Activated naive CD4-positive, alpha-beta T cell treated with anti-CD3 and anti-CD28 coated beads, Interleukin-2, amount 50 U/mL, for 24 hours (primary cell): Measurements from ENCODE around the gene GPR153.

ENCODE experiments used
- H3K27ac Mint-ChIP-seq: one replicate; pipeline ENCODE4 v1.8.0; 2021; ENCODE audit warnings: mild to moderate bottlenecking, mixed read lengths
- H3K27me3 Mint-ChIP-seq: one replicate; pipeline ENCODE4 v1.8.0; 2021; ENCODE audit warnings: mixed read lengths
- H3K36me3 Mint-ChIP-seq: one replicate; pipeline ENCODE4 v1.8.0; 2021; ENCODE audit warnings: mixed read lengths
- H3K4me1 Mint-ChIP-seq: one replicate; pipeline ENCODE4 v1.8.0; 2021; ENCODE audit warnings: mixed read lengths
- H3K4me3 Mint-ChIP-seq: one replicate; pipeline ENCODE4 v1.8.0; 2021; ENCODE audit warnings: mild to moderate bottlenecking, mixed read lengths
- H3K9me3 Mint-ChIP-seq: one replicate; pipeline ENCODE4 v1.8.0; 2021; ENCODE audit warnings: mixed read lengths

GPR153 gene

DNA sequence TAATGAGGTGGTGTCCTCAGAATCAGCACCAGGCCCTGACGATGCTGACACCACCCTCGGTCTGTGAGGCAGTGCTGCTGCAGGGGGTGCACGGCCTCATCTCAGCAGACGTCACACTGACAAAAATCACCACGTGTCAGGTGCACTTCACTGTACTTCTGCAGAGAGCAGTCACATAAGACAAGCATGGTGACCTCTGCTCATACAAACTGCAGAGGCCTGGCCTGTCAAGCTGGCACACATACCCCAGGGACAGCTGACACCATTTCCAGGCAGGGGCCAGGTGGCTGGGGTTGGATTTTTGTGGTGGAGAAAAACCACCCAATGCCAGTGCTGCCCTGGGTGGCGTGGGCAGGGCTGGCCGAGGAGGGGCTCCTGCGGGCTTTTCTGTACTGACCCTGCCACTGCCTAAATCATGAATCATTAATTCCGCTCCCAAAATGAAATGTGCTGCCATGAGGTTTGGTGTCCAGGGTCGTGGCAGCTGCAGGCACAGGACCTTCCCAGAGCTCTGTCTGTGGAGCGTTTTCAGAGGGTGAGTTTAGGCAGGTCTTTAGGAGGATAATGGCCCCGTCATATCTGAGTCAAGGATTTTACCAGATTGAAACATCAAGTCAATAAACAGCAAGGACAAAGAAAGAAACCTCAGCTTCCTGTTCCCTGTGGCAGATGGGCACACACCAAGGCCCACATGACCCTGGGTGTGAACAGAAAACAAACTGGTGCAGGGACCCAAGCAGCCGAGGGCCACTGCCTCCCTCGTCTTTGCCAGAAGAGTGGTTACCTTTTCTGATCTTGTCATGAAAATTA lies 33.4 kb upstream of the GPR153 start:
- no peaks in the 10 kb centered on the region for H3K9me3 Mint-ChIP-seq
- no peaks in the 10 kb centered on the region for H3K27me3 Mint-ChIP-seq
- peaks cover 5% of the 10 kb centered on the region for H3K36me3 Mint-ChIP-seq
- H3K4me1 Mint-ChIP-seq: no peaks in the 10 kb centered on the region
- H3K27ac Mint-ChIP-seq: no peak overlapping the region
- H3K4me3 Mint-ChIP-seq: no peak overlapping the region

DNA sequence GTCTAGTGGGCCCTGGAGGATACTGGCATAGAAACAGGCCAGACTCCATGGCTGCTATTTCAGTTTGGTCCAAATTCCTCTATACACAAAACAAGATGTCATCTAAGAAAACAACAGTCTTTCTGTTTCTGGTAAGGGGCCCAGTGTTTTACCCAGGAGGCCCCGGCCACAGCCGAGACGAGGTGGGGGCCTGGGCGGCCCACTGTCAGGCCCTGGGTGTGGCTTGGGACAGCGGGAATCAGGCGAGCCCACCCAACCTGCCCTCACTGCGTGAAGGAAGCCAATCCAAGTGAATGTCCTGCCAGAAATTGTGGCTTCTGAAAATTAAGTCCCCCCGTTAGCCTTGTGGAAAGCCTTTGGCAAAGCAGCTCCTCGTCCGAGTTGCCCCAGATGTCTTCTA lies 31.2 kb upstream of the GPR153 start:
- Mint-ChIP-seq H3K4me3 (no peak overlapping the region), H3K27me3 (no peaks in the 10 kb centered on the region), H3K4me1 (no peaks in the 10 kb centered on the region), H3K9me3 (no peaks in the 10 kb centered on the region), H3K27ac (no peak overlapping the region), H3K36me3 (peaks cover 5% of the 10 kb centered on the region)

DNA sequence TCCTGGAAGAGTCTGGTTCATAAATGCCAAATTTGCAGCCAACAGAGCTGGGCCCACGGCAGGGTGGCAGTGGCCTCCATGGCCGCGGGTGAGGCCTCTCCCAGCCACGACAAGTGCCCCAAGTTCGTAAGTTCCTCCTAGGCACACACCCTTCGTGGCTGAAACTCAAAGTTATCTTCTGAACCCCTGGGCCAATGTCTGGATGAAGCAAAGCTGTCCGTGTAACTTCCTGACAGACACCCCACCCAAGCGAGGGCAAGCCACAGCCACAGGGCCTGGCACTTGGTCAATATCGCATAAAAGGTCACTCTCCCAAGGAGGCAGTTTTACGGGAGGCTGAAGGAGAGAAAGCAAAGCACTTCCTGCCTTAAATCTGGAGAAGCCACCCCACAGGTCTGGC lies 27.8 kb upstream of the GPR153 start:
- H3K27me3 Mint-ChIP-seq: no peaks in the 10 kb centered on the region
- no peaks in the 10 kb centered on the region for H3K36me3 Mint-ChIP-seq
- H3K4me3 Mint-ChIP-seq: no peak overlapping the region
- H3K9me3 Mint-ChIP-seq: no peaks in the 10 kb centered on the region
- no peak overlapping the region for H3K27ac Mint-ChIP-seq
- H3K4me1 Mint-ChIP-seq: no peaks in the 10 kb centered on the region

DNA sequence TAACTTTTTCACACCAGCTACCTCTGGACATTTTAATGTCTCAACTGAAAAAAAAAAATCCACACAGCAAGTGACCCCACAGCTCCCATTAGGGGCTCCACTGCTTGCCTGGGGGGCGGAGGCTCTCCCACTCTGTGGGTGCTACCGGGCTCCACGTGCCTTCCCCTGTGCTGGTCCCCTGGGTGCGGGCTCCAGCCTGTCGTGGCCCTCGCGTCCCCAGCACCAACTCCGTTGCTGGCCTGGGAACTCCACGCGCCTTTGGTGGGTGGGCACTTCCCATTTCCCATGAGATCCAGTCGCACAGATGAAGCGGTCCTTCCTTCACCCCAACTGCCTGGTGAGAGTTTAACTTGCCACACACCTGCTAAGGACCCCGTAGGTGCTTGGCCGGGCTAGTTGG lies 27.1 kb upstream of the GPR153 start:
- Mint-ChIP-seq H3K27ac (no peak overlapping the region), H3K36me3 (no peaks in the 10 kb centered on the region), H3K27me3 (no peaks in the 10 kb centered on the region), H3K4me3 (no peak overlapping the region), H3K9me3 (no peaks in the 10 kb centered on the region), H3K4me1 (no peaks in the 10 kb centered on the region)

DNA sequence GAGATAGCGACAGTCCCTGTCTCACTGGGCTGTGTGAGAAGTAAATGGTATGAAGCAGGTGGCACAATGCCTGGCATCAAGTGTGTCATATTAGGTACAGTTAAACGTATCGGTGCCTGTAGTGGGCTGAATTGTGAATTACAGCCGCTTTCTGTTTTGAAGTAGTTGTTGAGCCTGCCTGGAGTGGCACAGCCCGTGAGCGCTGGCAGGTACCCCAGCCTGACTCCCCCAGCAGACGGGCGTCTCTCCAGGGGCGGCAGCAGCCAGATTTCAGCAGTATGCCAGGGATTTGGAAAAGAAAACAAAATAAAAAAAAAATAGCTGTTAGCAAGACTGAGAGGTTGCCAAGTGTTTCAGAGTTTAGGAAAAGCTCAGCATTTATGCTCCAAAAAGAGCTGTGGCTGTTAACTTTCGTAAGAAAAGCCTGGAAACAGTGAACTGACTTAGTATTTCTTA lies 26.6 kb upstream of the GPR153 start:
- Mint-ChIP-seq H3K4me1 (no peaks in the 10 kb centered on the region), H3K27me3 (no peaks in the 10 kb centered on the region), H3K27ac (no peak overlapping the region), H3K4me3 (no peak overlapping the region), H3K36me3 (no peaks in the 10 kb centered on the region), H3K9me3 (no peaks in the 10 kb centered on the region)

DNA sequence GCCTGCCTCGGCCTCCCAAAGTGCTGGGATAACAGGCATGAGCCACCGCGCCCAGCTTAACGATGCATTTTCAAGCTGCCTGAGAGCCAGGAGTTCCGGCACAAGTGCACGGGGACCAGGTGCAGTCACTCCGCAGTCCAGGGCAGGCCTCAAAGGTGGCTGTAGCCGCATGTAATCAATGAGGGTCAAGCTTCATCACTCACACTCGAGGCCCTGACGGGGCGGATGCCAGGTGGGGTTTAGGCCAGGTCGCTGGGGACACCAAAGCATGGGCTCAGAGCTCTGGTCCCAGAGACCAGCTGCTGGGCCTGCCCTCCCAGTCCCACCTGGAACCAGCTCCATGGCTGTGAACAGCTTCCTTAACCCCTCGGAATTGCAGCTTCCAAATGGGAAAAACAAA lies 26.1 kb upstream of the GPR153 start:
- no peaks in the 10 kb centered on the region for H3K9me3 Mint-ChIP-seq
- H3K27ac Mint-ChIP-seq: no peak overlapping the region
- H3K4me1 Mint-ChIP-seq: no peaks in the 10 kb centered on the region
- no peaks in the 10 kb centered on the region for H3K27me3 Mint-ChIP-seq
- no peak overlapping the region for H3K4me3 Mint-ChIP-seq
- no peaks in the 10 kb centered on the region for H3K36me3 Mint-ChIP-seq

DNA sequence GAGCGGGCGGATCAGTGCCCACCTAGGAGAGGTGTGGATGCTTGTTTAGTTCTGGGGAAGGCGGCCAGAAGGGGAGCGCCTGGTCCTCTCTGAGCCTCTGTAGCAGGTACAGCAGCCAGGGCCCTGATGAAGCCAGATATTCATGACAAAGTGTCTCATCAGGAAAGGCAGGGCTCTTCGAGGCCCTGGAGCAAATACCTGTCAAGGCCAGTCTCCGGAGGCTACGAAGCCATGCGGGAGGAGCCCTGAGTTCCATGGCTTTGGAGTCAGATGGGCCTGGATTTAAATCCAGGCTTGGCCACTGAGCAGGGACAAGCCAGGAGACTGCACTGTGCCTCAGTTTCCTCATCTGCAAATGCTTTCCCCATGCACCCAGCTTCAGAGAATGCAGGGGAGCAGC lies 25.4 kb upstream of the GPR153 start:
- Mint-ChIP-seq H3K27me3 (no peaks in the 10 kb centered on the region), H3K4me3 (no peak overlapping the region), H3K4me1 (no peaks in the 10 kb centered on the region), H3K36me3 (no peaks in the 10 kb centered on the region), H3K27ac (no peak overlapping the region), H3K9me3 (no peaks in the 10 kb centered on the region)

DNA sequence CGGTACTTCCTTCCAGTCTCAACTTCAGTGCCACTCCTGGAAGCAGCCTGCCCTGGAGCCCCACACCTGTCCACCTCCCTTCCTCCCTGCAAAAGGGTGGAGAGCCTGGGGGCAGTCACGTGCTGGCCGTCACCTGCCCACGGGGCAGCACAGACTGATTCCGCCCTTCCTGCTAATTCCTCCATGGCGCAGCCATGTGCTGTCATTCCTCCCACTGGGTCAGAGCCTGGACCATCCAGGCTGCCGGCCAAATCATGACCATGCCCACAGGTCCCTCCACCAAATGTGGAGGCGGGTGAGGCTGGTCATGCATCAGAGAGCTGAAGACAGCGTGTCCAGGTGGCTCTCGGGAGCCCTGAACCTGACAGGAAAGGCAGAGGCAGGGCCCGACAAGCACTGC lies 24.4 kb upstream of the GPR153 start:
- no peaks in the 10 kb centered on the region for H3K9me3 Mint-ChIP-seq
- no peak overlapping the region for H3K27ac Mint-ChIP-seq
- no peaks in the 10 kb centered on the region for H3K36me3 Mint-ChIP-seq
- no peak overlapping the region for H3K4me3 Mint-ChIP-seq
- no peaks in the 10 kb centered on the region for H3K27me3 Mint-ChIP-seq
- H3K4me1 Mint-ChIP-seq: no peaks in the 10 kb centered on the region

DNA sequence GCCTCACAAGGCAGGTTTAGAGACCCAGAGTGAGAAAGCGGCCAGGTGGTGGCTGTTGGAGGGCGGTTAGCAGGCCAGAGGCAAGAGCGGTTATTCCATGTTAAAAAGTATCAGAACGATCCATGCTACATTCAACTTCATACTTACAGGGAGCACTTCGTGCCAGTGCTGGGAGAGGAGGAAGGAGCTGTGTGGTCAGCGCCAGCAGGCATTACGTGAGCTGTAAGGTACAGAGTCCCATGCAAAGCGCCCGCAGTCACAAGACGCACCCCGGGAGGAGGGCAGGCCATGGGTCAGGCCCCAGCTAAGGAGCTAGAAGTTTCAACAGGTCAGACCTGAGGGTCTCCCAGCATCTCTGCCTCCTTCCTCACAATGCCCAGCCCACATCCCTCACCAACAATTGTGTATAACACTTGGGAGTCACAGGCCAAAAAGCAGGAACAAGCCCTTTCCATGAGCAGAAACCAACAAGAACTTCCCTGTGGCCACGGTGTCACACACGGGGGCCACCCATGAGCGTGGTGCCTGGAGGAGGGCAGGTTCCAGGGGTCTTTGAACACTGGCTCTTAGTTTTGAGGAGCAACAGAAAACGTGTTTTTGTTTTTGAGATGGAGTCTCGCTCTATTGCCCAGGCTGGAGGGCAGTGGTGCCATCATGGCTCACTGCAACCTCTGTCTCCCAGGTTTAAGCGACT lies 21.8 kb upstream of the GPR153 start:
- no peaks in the 10 kb centered on the region for H3K4me1 Mint-ChIP-seq
- no peaks in the 10 kb centered on the region for H3K9me3 Mint-ChIP-seq
- no peak overlapping the region for H3K4me3 Mint-ChIP-seq
- peaks cover 1% of the 10 kb centered on the region for H3K36me3 Mint-ChIP-seq
- H3K27me3 Mint-ChIP-seq: no peaks in the 10 kb centered on the region
- no peak overlapping the region for H3K27ac Mint-ChIP-seq

DNA sequence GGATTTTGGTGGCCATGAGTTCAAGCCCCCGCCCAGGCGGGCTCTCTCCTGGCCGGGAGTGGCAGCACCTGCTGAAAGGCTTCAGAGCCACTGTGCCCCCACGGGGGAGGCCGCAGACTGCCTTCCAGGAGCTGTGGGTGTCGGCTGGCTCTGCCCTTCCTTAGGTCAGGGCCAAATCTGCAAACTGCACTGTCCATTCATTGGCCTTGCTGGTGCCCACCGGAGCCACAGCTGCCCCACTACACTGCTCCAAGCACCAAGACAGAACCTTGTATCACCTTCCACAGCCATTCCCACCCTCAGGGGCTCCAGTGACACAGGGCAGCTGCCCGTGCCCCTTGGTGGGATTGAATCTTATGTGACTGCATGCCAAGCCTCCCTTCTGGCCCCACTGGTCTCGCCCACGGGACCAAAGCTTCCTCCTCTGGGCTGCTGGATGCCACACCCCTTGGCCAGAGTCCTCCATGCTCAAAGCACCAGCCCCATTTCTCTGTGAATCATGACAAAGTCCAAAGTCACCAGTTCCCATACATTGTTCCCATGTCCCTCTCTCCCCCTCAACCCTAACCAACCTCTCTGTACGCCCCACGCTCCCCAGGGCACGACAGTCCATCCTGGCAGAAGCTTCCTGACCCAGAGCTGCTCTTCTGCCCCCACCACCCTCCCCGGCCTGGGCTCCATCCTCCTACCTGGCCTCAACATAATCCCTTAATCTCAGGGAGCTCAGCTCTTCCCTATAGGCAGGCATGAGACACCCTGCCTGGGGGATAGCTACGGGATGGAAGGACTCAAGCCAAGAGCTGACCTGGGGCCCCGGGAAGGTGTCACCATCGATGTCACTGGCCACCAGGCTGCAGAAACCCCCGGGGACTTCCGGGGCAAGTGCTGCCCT lies 20.9 kb upstream of the GPR153 start:
- Mint-ChIP-seq H3K9me3 (no peaks in the 10 kb centered on the region), H3K4me1 (no peaks in the 10 kb centered on the region), H3K27ac (no peak overlapping the region), H3K4me3 (no peak overlapping the region), H3K27me3 (no peaks in the 10 kb centered on the region), H3K36me3 (peaks cover 1% of the 10 kb centered on the region)

DNA sequence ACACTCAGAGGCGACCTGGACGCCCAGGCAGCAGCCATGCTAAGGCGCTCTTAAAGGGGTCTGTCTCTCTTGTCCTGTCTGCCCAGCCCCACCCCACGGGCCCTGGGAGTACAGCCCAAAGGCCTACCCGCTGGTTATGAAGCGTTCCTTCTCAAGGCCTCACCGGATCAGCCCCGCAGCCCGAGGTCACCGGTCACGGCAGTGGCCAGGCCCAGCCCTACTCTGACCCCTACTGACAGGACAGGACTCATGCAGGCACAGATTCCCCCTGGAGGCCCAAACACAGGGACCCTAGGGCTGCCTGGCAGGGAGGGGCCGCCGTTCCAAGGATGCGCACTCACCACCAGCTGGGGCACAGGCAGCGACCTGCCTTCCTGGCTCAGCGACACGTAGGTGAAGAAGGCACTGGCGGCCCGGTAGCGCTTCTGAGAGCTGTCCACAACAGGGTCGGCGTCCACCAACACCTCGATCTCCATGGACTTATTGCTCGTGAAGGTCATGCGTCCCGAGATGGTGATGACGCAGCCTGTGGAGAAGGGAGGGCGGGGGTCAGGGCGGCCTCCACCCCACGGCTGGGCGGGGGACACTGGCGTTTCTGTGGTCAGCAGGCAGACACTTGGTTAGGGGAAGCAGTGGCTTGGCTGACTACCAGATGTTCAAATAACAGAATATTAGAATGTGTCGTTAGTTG lies 20.0 kb upstream of the GPR153 start:
- Mint-ChIP-seq H3K4me3 (no peak overlapping the region), H3K4me1 (no peaks in the 10 kb centered on the region), H3K27ac (no peak overlapping the region), H3K9me3 (no peaks in the 10 kb centered on the region), H3K27me3 (no peaks in the 10 kb centered on the region), H3K36me3 (peaks cover 1% of the 10 kb centered on the region)

DNA sequence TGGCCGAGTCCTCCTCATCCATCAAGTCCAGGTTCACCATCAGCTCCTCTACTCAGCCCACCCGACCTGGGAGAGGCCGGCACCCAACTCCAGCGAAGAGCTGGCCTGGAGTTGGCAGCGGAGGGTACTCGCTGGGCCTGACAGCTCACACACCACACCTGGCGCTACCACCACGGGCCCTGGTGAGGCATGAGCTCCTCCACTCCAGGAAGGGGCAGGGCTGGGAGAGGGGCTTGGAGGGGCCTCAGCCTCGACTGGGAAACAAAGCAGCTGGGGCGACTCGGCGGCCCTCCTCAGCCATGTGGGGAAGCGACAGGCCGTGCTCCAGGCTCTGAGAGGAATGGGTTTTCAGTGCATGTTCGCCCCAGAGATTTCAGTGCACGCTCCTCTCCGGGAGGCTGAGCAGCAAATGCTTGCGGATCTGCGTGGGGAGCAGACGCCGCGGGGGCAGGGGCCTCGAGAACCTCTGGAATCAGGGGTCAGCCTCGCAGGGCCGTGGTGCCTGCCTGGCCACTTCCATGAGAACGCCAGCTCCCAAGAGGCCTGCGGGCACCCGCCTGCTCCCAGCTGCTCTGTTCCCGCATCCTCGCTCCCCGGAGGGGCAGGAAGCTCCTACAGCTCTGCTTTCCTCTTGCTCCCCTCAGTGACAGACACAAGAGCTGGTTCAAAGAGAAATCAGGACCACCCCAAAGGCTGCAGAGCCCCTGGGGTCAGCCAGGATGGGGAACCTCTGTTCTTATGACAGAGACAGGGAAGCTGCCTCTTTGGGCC lies 18.9 kb upstream of the GPR153 start:
- H3K4me1 Mint-ChIP-seq: no peaks in the 10 kb centered on the region
- H3K9me3 Mint-ChIP-seq: no peaks in the 10 kb centered on the region
- H3K27ac Mint-ChIP-seq: no peak overlapping the region
- H3K27me3 Mint-ChIP-seq: no peaks in the 10 kb centered on the region
- H3K4me3 Mint-ChIP-seq: no peak overlapping the region
- H3K36me3 Mint-ChIP-seq: peaks cover 1% of the 10 kb centered on the region

DNA sequence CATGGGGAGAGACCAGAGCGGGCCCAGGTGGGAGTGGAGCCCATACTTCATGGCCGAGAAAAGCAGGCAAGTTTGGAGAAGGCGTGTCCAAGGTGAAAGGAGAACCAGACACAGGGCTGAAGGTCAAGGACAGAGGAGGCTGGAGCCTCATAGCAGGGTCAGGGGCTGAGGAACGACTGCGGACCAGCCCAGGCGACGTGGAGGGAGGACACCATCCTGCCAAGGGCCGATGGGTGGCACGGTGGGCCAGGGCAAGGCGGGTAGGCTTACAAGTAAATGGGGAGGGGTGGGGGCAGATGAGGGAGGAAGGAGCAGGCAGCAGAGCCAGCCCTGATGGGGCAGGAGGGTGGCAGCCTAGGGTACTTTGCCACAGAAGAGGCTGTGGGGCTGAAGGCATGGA lies 18.2 kb upstream of the GPR153 start:
- no peak overlapping the region for H3K4me3 Mint-ChIP-seq
- H3K27ac Mint-ChIP-seq: no peak overlapping the region
- no peaks in the 10 kb centered on the region for H3K4me1 Mint-ChIP-seq
- H3K36me3 Mint-ChIP-seq: peaks cover 1% of the 10 kb centered on the region
- H3K9me3 Mint-ChIP-seq: no peaks in the 10 kb centered on the region
- H3K27me3 Mint-ChIP-seq: no peaks in the 10 kb centered on the region

DNA sequence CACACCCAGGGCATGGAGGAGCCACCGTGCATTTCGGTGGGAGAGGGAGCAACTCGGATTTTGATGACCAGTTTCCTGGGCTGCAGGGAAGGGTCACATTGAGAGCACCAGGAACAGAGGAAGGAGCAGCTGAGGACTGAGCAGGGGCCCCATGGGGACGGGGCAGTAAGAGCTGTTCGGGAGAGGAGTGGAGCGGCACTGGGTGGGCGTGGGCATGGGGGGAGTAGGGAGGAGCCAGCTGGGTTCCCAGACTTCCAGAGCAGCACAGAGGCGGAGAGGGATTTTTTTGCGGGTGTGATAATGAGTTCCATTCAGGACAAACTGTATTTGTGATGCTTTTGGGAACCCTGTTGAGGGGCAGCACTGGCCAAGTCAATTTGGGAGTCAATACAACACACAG lies 17.4 kb upstream of the GPR153 start:
- Mint-ChIP-seq H3K4me3 (no peak overlapping the region), H3K27ac (no peak overlapping the region), H3K27me3 (no peaks in the 10 kb centered on the region), H3K9me3 (no peaks in the 10 kb centered on the region), H3K4me1 (no peaks in the 10 kb centered on the region), H3K36me3 (peaks cover 1% of the 10 kb centered on the region)
